ENCODE results near the gene KLHL5. TPM values are rescaled to one million over a fixed set of nuclear protein-coding genes. Genes with fewer than 3 reads are reported as not detected.

The KLHL5 gene
- total and polyA plus RNA-seq, 9 of the 15 experiments (the other 6 are each of a cell fraction or from before 2014, with no cell fraction given), result 8.0 to 30.8 (median 22.1) TPM

GRCh38 chr4:39022241-39022640 is 39.8 kb upstream of the KLHL5 start:
- FAIRE-seq, result no peak
- WGBS (ENCODE audit: insufficient coverage, low coverage, missing lambda C conversion rate), result 36% methylated on average over 2 of the region's 2 CpGs
- POLR2A ChIA-PET, result interaction anchor here (0.6 to 1.5 kb wide), 2 partner anchors 9 to 28 kb away, joined by 3 to 4 read pairs; no protein-coding TSS in a partner anchor
- TF ChIP-seq SIX5 (IDR thresholded peaks at IDR 0.05; ENCODE audit: borderline replicate concordance in 1 of 2, insufficient read depth in 1 of 2, low read depth in 1 of 2, low read length in 2 of 2) (no peak), NR2F6 (CRISPR knock-in tag; IDR thresholded peaks at IDR 0.05) (no peak), ZNF224 (CRISPR knock-in tag; IDR thresholded peaks at IDR 0.05) (no peak), ZBTB34 (CRISPR knock-in tag; IDR thresholded peaks at IDR 0.05) (no peak), KDM2B (CRISPR knock-in tag; IDR thresholded peaks at IDR 0.05) (no peak), SNAPC5 (CRISPR knock-in tag; IDR thresholded peaks at IDR 0.05) (no peak), CCNT2 (IDR thresholded peaks at IDR 0.05; ENCODE audit: borderline replicate concordance, extremely low read depth, insufficient read length, low read depth, low read length) (no peak), ZBTB40 (IDR thresholded peaks at IDR 0.05) (no peak), ZBTB40 (CRISPR knock-in tag; IDR thresholded peaks at IDR 0.05) (no peak)

More at GRCh38 chr4:39022241-39022640, 39.8 kb upstream of the KLHL5 start:
- CTCF ChIA-PET (ENCODE audit: low intra/inter-chr PET ratio), result no interaction called here
- no peaks in the 10 kb centered on the region for H4K20me1 ChIP-seq (replicated peaks; ENCODE audit: control insufficient read depth, insufficient read depth, low read length)
- no peaks in the 10 kb centered on the region for H3K27me3 ChIP-seq (ENCODE audit: control insufficient read depth in 2 of 2, insufficient read depth in 2 of 2, low read length in 2 of 2)
- no peak overlapping the region for H3K9ac ChIP-seq (ENCODE audit: insufficient read depth in 1 of 2, low read depth in 2 of 2, low read length in 2 of 2)
- no peak overlapping the region for H3K4me3 ChIP-seq
- no peak overlapping the region for H3K4me2 ChIP-seq (ENCODE audit: insufficient read depth, low read length)
- H3K4me1 ChIP-seq (replicated peaks in 1 of 2; ENCODE audit: control insufficient read depth in 2 of 2, insufficient read depth in 2 of 2, low read length in 2 of 2), result peaks cover 0 to 7% of the 10 kb centered on the region in 2 experiments; a peak in 2 of 5 replicates
- in situ Hi-C loops (cut with MboI) (no loop called here), intact Hi-C loops (cut with micrococcal nuclease) (no loop called here)
- no peaks in the 10 kb centered on the region for H3K9me3 ChIP-seq (replicated peaks; ENCODE audit: control insufficient read depth, insufficient read depth, low read depth, low read length)
- DNase-seq (ENCODE audit: extremely low read depth in 1 of 4, low spot score in 3 of 4), result no peak
- BruUV-seq (replicated peaks), result no TSS peak
- no peak overlapping the region for H2AFZ ChIP-seq (ENCODE audit: low read depth, low read length)
- no peak for ATAC-seq
- H3K79me2 ChIP-seq (ENCODE audit: control insufficient read depth, insufficient read depth, low read length), result no peaks in the 10 kb centered on the region; the same call in 2 of the 3 replicates
- no peaks in the 10 kb centered on the region for H3K9me1 ChIP-seq (ENCODE audit: control insufficient read depth, insufficient read depth, low read length)
- no peak overlapping the region for H3K27ac ChIP-seq (ENCODE audit: extremely low read depth, low read depth, low read length)
- H3K36me3 ChIP-seq (ENCODE audit: control insufficient read depth, insufficient read depth, low read length), result no peaks in the 10 kb centered on the region
